ENCODE measurements around the gene LENG8. TPM values are rescaled to one million over a fixed set of nuclear protein-coding genes. Genes with fewer than 3 reads are reported as not detected.
"Not testable (repeated sequence)": the region's sequence is repeated elsewhere in the genome, so short reads cannot be mapped to it uniquely, and the experiment has no call there.

LENG8 gene
- polyA plus RNA-seq, 3 donors, result 119 to 275 (median 153) TPM

GRCh38 chr19:54489766-54490165 lies 40.8 kb downstream of the LENG8 start:
- no peak for DNase-seq (ENCODE audit: extremely low read depth in 1 of 11, low read depth in 9 of 11, low spot score in 4 of 11)

DNA sequence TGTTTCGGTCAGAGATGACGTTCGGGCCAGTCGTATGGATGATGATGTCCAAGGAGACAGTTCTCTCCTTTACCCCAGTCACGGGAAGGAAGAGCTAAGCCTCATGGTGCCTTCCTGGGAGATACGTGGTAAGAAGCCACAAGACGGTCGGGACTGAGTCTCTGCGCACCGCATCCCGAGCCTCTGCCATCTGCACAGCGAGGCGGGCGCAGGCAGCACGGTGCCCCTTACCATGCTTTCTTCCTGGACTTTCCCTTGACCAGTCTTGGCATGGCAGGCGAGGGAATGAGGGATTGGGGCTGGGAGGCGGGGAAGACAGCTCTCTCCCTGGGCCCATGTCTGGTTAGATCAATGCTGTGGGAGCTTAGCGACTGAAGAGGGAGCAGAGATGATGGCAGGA lies 43.6 kb downstream of the LENG8 start:
- DNase-seq (ENCODE audit: extremely low read depth in 1 of 11, low read depth in 9 of 11, low spot score in 4 of 11), result no peak

DNA sequence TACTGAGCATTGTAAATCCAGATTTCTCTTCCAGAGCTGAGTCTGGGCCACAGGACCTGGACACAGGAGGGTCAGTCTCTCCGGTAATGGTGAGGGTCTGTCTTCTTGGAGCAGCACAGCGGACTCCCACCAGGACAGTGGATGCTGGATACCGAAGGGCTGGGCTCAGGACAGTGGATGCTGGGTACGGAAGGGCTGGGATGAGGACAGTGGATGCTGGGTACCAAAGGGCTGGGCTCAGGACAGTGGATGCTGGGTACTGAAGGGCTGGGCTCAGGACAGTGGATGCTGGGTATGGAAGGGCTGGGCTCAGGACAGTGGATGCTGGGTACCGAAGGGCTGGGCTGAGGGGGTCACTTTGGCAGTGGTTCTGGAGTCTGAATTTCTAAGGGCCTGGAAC lies 44.1 kb downstream of the LENG8 start:
- not testable (repeated sequence) for DNase-seq (ENCODE audit: extremely low read depth in 1 of 11, low read depth in 9 of 11, low spot score in 4 of 11)

- no peak for DNase-seq (ENCODE audit: extremely low read depth in 1 of 11, low read depth in 9 of 11, low spot score in 4 of 11)
Observed at GRCh38 chr19:54493967-54494585, 45.1 kb downstream of the LENG8 start.

GRCh38 chr19:54495284-54495683 lies 46.3 kb downstream of the LENG8 start:
- DNase-seq (ENCODE audit: extremely low read depth in 1 of 11, low read depth in 9 of 11, low spot score in 4 of 11), result not testable (repeated sequence)

DNA sequence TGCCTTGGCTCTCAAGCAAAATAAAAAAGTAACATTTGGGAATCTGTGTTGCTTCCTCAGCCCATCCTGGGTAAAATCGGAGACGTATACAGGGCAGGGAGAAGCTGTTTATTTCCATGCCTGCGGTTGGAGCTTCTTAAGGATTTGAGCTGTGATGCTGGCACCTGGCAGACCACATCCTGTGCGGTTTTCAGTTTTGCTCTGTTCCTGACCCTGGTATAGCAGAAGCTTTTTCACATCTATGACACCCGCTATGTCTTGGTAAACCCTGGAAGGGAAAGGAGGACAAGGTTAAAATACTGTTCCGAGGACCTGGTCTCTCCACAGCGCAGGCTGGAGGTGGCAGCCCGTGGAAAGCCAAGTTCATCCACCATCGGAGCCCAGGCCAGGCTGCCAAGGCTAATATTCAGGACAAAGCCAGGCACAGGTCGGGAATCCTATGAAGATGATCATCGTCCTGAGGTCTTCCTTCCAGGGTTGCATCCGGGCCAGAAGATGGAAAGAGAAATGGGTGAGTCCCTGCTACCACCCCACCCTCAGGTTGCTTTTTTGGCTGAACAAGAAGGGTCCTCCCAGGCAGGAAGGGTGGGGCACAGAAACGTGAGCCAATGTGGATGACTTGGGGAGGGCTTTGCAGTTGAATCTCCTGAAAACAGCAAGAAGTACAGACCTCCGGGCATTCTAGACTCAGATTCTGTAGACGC lies 48.9 kb downstream of the LENG8 start:
- DNase-seq (ENCODE audit: extremely low read depth in 1 of 11, low read depth in 9 of 11, low spot score in 4 of 11), result not testable (repeated sequence)

- not testable (repeated sequence) for DNase-seq (ENCODE audit: extremely low read depth in 1 of 11, low read depth in 9 of 11, low spot score in 4 of 11)
Observed at GRCh38 chr19:54498451-54498772, 49.4 kb downstream of the LENG8 start.

- no peak for DNase-seq (ENCODE audit: extremely low read depth in 1 of 11, low read depth in 9 of 11, low spot score in 4 of 11)
Observed at GRCh38 chr19:54502518-54503048, 53.6 kb downstream of the LENG8 start, which contains the start of gene LAIR2. LAIR2 (plus strand) TSS chr19:54502831; CDS start chr19:54502919, 88 bp downstream.

DNA sequence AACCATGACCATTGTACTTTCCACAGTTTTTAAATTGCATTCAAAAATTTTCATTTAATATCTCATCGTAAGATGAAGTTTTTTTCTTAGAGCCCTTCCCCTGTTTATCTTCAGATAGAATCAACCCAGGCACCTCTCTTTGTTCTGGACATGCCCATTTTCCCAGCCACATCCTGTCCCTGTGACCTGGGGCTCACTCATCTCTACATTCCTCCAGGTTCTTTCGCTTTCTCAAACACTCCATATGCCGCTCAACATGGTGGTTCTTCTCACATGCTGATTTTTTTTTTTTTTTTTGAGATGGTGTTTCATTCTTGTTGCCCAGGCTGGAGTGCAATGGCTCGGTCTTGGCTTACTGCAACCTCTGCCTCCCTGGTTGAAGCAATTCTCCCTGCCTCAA lies 56.5 kb downstream of the LENG8 start:
- not testable (repeated sequence) for DNase-seq (ENCODE audit: extremely low read depth in 1 of 11, low read depth in 9 of 11, low spot score in 4 of 11)

- no peak for DNase-seq (ENCODE audit: extremely low read depth in 1 of 11, low read depth in 9 of 11, low spot score in 4 of 11)
Observed at GRCh38 chr19:54506079-54506478, 57.1 kb downstream of the LENG8 start.

- not testable (repeated sequence) for DNase-seq (ENCODE audit: extremely low read depth in 1 of 11, low read depth in 9 of 11, low spot score in 4 of 11)
Observed at GRCh38 chr19:54507038-54507717, 58.2 kb downstream of the LENG8 start.

DNA sequence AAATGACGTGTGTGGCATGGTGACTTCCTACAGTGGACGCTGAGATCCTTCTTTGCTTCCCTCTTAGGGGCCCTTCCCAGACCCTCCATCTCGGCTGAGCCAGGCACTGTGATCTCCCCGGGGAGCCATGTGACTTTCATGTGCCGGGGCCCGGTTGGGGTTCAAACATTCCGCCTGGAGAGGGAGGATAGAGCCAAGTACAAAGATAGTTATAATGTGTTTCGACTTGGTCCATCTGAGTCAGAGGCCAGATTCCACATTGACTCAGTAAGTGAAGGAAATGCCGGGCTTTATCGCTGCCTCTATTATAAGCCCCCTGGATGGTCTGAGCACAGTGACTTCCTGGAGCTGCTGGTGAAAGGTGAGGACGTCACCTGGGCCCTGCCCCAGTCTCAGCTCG lies 58.8 kb downstream of the LENG8 start:
- no peak for DNase-seq (ENCODE audit: extremely low read depth in 1 of 11, low read depth in 9 of 11, low spot score in 4 of 11)

DNA sequence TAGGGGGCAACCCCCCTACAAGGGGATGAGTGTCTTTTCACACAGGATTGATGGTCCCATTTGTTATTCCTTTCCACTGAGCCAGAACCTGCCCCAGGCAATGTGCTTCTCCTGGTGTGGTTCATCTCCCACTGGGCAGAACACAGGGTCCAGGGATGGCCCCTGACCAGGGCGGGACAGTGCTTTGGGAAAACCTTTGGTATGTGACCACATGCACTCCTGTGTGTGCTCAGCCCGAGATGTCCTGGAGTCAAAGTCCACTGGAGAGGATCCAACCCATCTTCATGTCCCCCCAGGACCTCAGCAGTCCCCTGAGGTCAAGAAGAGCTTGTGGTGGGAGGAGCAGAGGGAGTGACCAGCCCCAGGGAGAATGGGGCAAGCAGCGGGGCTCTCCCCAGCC lies 59.5 kb downstream of the LENG8 start:
- not testable (repeated sequence) for DNase-seq (ENCODE audit: extremely low read depth in 1 of 11, low read depth in 9 of 11, low spot score in 4 of 11)

GRCh38 chr19:54509200-54509940 lies 60.4 kb downstream of the LENG8 start:
- not testable (repeated sequence) for DNase-seq (ENCODE audit: extremely low read depth in 1 of 11, low read depth in 9 of 11, low spot score in 4 of 11)

Other genes starting within 250 kb of the LENG8 start
- 1,000 to 10,000 TPM; 1,235 to 1,695 (median 1,501) TPM for gene RPS9, start 248.3 kb upstream of the LENG8 start, polyA plus RNA-seq (ENCODE audit: insufficient read length in 3 of 3)
- gene LILRB3, start 226.2 kb upstream of the LENG8 start, polyA plus RNA-seq (ENCODE audit: insufficient read length in 3 of 3), result 1 to 10 TPM; 1.0 to 3.8 (median 1.5) TPM
- gene LILRA6, start 206.4 kb upstream of the LENG8 start, polyA plus RNA-seq (ENCODE audit: insufficient read length in 3 of 3), result under 1 TPM; 0.44 to 0.85 (median 0.47) TPM
- 1 to 10 TPM; 1.4 to 3.7 (median 2.3) TPM for gene LILRB5, start 191.9 kb upstream of the LENG8 start, polyA plus RNA-seq (ENCODE audit: insufficient read length in 3 of 3)
- gene LILRB2, start 168.1 kb upstream of the LENG8 start, polyA plus RNA-seq (ENCODE audit: insufficient read length in 3 of 3), result 1 to 10 TPM in 2 of 3 donors, under 1 TPM in 1; 0.84 to 2.8 (median 1.7) TPM
- 1 to 10 TPM in 1 of 3 donors, under 1 TPM in 2; 0.42 to 1.7 (median 0.70) TPM for gene LILRA5, start 136.0 kb upstream of the LENG8 start, polyA plus RNA-seq (ENCODE audit: insufficient read length in 3 of 3)
- gene LILRA4, start 110.0 kb upstream of the LENG8 start, polyA plus RNA-seq (ENCODE audit: insufficient read length in 3 of 3), result under 1 TPM in 1 of 3 donors, not detected in 2; 0.11 TPM
- gene LAIR1, start 84.3 kb upstream of the LENG8 start, polyA plus RNA-seq (ENCODE audit: insufficient read length in 3 of 3), result 1 to 10 TPM; 3.3 to 5.9 (median 5.3) TPM
- 10 to 100 TPM in 1 of 3 donors, 1 to 10 TPM in 2; 7.7 to 13.5 (median 8.0) TPM for gene TTYH1, start 33.7 kb upstream of the LENG8 start, polyA plus RNA-seq (ENCODE audit: insufficient read length in 3 of 3)
- gene LENG9, start 14.6 kb downstream of the LENG8 start, polyA plus RNA-seq (ENCODE audit: insufficient read length in 3 of 3), result 1 to 10 TPM; 1.6 to 3.3 (median 1.8) TPM
- gene CDC42EP5, start 24.1 kb downstream of the LENG8 start, polyA plus RNA-seq (ENCODE audit: insufficient read length in 3 of 3), result 10 to 100 TPM; 18.7 to 44.1 (median 37.1) TPM
- not detected for gene LAIR2, start 53.6 kb downstream of the LENG8 start, polyA plus RNA-seq (ENCODE audit: insufficient read length in 3 of 3)
- gene LILRA2, start 124.6 kb downstream of the LENG8 start, polyA plus RNA-seq (ENCODE audit: insufficient read length in 3 of 3), result 1 to 10 TPM; 1.1 to 1.4 (median 1.2) TPM
- gene LILRA1, start 144.4 kb downstream of the LENG8 start, polyA plus RNA-seq (ENCODE audit: insufficient read length in 3 of 3), result under 1 TPM; 0.26 to 0.43 (median 0.42) TPM
- 1 to 10 TPM in 2 of 3 donors, under 1 TPM in 1; 0.73 to 1.6 (median 1.0) TPM for gene LILRB1, start 181.3 kb downstream of the LENG8 start, polyA plus RNA-seq (ENCODE audit: insufficient read length in 3 of 3)
- gene LILRB4, start 213.8 kb downstream of the LENG8 start, polyA plus RNA-seq (ENCODE audit: insufficient read length in 3 of 3), result 1 to 10 TPM in 1 of 3 donors, under 1 TPM in 2; 0.61 to 1.7 (median 0.95) TPM